NCI-H226 (cell line): ENCODE measurements around the gene KANSL1L.

Experiments used
- DNase-seq: peaks from one replicate; pipeline ENCODE4 v3.0.0-alpha.2; 2015

Gene KANSL1L

DNA sequence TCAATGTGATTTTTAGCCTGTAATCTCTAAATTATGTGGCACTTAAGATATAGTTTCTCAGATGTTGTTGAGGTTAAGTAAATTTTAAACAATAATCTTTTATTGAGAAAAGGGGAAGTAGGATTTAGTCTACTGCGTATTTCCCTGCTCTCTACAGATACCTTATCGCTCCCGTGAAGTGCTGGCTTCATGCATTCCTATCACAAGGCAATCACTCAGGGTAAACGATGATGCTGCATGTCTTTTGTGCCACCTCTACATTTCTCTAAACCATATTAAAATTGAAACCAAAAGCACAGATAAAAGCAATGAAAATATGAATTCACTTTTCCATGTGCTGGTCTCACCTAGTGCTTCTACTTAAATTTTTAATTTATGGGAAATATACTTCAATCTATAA, 183.2 kb downstream of the KANSL1L start:
- DNase-seq = no peak

DNA sequence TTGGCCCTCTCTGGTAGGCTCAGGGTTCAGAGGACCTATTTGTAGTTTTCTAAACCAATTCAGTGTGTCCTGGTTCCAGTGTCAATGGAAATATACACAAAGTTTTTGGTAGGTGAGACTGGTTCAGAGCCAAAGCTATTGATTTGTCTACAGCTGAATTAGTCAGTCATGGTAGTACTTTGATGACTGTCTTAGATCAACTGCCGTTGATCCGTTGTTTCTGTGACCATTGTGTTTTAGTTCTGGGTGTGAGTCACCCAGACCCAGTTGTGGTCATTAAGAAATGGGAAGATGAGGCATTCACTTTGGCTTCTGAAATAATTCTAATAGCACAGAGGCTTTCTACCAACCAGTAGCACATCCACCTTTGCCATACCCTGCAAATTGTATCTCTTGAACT, 184.8 kb downstream of the KANSL1L start:
- no peak for DNase-seq

DNA sequence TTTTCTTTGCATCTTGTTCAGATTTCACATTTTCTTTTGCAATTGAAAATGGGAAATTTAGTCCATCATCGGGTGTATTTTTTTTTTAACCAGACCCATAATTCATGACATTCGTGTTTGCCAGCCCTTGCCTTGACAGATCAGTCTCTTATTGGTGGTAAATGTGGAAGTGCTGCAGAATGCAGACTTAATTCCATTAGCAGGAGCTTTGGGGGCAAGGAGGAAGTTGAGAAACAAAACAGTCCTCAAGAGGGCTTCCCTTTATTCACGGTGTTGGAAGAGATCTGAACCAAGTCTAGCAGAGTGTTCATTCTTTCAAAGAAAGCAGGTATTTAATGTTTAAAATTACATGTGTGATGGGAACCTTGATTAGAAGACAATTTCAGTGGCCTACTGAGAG, 185.3 kb downstream of the KANSL1L start:
- DNase-seq = no peak

DNA sequence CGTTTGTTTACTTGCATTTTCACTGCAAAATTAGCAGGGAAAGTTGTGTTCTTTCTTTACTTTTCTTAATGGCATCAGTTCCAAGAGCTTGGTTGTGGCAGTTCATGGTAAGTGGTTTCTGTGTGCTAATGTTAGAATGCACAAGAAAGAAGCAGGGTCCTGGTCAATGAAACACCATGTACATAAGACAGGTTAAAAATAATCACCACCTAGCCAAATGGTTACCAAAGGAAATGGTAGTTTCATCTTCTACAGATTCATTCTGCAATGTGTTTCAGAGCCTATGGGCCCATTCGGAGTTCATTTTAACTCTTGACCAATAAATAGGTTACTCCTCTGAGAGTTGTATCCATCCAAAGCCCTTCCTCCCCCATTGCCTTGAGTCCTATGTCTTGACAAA, 186.9 kb downstream of the KANSL1L start:
- DNase-seq = no peak

DNA sequence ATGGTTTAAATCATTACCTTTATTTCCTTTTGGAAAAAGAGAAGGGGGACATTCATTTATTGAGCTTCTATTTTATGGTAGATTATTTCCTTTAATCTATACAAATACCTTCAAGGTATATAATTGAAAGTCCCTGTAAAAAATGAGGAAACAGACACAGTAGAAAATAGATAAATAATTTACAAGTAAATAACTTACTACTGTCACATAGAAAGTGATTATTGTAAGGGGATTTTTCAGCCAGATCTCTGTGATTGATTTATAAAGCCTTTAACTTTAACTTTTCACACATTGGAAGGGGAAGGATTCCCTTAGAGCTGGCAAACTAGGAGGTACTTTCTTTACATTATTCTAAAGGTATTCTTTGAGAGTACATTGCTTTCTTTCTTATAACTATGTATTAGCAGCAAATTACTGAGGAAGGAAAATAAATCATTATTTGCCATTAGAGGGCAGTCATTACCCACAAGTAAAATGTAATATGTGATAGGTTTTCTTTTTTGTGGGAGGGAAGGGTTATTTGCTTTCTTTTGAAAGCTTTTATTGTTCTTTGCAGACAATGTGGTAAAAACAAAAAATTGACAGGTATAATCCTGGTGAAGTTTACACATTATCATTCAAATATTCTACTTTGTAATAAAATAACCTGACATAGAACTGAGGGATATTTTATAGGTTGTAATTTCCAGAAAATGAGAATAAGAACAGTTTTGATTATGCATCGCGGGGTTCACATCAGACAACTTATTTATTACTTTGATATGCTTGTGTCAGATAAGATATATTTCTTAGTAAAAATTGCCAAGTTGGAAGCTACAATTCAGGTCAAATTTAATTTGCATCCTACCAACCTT, 193.6 kb downstream of the KANSL1L start:
- DNase-seq = no peak

DNA sequence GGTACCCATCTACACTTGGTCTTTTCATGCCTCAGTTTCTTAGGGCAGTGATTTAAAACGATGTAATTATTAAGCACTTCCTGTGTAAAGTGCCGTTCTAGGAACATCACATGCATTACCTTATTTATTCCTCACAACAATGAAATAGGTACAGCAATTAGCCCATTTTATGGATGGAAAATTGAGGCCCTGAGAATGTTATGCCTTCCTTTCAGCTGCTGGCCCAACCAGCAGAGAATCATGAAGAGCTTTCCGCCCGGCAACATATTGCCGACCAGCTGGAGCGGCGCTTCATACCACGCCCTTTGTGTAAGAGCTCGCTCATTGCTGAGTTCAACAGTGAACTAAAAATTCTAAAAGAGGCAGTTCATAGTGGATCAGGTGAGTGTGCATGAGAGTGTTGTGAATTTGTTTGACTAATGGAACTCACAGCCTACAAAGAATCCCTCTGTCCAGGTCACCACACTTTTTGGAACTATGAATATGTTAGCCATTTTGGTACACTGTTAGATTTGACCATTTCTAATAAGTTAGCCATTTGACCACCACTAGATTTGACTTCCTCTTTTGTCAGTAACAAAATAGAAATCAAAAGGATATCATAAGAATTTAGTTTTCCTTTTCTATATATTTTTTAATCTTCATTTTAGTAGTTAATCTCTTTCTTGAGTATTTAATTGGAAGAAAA, 194.4 kb downstream of the KANSL1L start:
- no peak for DNase-seq

DNA sequence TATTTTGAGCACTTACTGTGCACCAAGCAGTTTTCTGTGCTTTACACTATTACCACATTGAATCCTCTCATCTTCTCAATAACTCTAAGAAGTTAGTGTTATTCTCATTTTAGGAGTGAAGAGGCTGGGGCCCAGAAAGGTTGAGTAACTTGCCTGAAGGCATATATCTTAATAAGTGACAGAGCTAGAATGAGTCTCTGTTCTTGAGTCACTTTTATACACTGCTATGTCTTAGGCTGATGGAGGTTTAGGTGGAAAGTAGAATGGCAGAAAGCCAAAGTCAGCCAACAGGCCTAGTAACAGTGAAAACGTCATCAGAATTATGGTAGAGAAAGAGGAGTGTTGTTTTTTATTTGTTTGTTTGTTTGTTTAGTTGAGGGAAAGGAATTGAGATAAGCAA, 196.6 kb downstream of the KANSL1L start:
- no peak for DNase-seq

DNA sequence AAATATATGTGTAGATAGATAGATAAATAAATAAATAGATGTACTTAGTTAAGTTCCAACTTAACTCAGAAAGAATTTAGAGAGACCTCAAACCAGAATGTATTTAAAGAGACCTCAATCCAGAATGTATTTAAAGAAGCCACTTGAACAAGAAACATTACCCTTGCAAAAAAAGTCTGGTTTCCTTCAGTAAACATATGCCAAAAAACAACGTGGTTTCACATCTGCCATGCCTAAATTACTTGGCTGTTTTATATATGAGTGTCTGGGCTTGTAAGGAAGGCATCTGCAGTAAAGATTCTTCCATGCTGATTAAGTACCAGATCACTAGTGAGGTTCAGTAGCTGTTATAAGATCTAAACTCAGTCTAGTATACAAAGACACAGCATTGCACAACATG, 197.9 kb downstream of the KANSL1L start:
- DNase-seq = no peak
